Epithelial cell of proximal tubule (primary cell): Measurements from ENCODE around the gene KIRREL3. TPM values are rescaled to one million over a fixed set of nuclear protein-coding genes. Genes with fewer than 3 reads are reported as not detected.

Experiments
- DNase-seq: peaks from one replicate; pipeline ENCODE4 v3.0.0-alpha.2; 2011; ENCODE audit warnings: low read depth
- H3K4me3 ChIP-seq: 2 replicates; pipeline ENCODE4 v1.5.1; 2011; ENCODE audit warnings: low read depth, mild to moderate bottlenecking, low read length
- CTCF ChIP-seq: conservative IDR thresholded peaks from 2 replicates; pipeline ENCODE4 v1.5.1; 2012; ENCODE audit warnings: low read depth, mild to moderate bottlenecking, low read length
- total RNA-seq: library from RNA; depleted of rRNA; stranded (reverse); fragments of >200 nt; gene quantifications from 2 replicates; pipeline ENCODE4 v1.2.3, GENCODE V29; 2015

Gene KIRREL3
- total RNA-seq, 1 donor from 2014 or later: 5.1 TPM

GRCh38 chr11:126477535-126478305 lies 522.9 kb downstream of the KIRREL3 start:
- no peak for TF ChIP-seq CTCF

GRCh38 chr11:126476977-126477376 lies 523.6 kb downstream of the KIRREL3 start:
- no peak for TF ChIP-seq CTCF
- DNase-seq: no peak
- no peak overlapping the region for H3K4me3 ChIP-seq

More at GRCh38 chr11:126477535-126478305, 522.9 kb downstream of the KIRREL3 start:
- peak; percentile 27 for DNase-seq
- no peak overlapping the region for H3K4me3 ChIP-seq

DNA sequence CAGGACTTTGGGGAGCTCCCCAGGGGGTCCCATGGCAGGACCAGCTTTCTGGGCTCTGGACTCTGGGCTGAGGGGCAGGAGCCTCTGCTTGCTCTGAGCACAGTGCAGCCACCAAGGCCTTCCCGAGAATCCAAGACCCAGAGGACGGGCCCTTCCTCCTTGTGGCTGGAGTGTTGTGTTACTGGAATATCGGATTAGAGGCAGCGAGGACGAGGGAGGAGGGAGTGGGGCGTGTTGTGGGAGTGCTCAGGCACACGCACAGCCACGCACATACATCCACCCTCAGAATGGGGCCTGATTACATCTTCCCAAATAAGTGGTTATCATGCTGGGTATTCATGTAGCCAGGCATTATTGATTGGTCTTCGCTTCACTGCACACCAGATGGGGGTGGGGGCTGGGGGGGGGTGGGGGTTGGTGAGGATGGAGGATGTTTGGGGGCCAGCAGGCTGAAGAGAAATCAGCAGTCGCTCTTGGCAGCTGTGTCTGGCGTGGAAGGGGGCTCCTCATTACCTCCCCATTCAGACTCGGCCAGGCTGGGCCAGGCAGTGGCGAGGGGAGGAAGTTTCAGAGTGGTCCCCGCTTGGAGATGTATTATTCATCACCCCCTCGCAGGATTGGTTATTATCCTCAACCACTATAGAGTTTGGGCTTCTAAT lies 524.2 kb downstream of the KIRREL3 start:
- no peak for TF ChIP-seq CTCF
- H3K4me3 ChIP-seq: no peak overlapping the region
- no peak for DNase-seq

DNA sequence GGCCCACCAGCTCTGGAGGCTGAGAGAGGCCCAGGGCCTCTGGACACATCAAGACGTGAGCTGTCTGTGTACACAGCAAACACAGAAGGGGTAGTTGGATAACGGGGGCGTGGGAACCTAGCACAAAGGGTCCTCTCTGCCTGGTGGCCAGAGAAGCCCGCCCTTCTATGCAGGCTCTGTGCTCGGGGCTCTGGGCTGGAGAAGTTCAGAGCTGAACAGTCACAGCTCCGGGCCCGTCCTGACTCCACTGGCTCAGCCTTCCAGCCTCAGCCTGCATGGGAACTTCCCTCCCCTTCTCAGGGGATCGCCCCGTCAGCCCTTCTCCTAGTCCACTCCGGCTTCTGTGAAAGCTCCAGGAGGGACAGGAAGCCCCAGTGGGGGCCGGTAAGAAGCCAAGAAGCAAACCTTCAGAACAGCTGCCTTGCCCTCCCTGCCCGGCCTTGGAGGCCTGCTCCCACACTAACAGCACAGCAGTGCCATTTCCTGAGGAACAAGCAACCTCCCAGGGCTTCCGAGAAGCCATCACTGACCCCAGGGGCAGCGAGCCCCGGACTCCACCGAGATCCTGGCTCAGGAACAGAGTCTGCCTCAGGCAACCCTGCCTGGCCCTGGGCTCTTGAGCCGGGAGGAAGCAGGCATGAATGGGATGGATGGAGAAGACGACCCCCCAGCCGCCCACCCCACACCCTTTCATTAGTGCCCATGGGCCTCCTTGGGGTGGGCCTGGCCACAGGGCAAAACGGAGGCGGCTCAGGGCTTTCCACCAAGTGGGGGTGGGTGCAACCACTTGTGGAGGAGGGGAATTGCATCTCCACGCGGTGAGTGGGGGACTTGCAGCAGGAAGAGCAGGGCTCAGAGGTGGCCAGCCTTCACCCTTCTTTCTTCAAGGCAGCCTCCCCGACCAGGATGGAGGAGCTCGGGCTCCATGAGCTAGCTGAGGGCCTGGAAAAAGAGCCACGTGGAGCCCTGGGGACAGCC lies 525.3 kb downstream of the KIRREL3 start:
- TF ChIP-seq CTCF: no peak
- no peak for DNase-seq

GRCh38 chr11:126474220-126474619 lies 526.4 kb downstream of the KIRREL3 start:
- no peak for TF ChIP-seq CTCF
- no peak overlapping the region for H3K4me3 ChIP-seq
- DNase-seq: no peak

More for the DNA sequence above, 525.3 kb downstream of the KIRREL3 start:
- no peak overlapping the region for H3K4me3 ChIP-seq

DNA sequence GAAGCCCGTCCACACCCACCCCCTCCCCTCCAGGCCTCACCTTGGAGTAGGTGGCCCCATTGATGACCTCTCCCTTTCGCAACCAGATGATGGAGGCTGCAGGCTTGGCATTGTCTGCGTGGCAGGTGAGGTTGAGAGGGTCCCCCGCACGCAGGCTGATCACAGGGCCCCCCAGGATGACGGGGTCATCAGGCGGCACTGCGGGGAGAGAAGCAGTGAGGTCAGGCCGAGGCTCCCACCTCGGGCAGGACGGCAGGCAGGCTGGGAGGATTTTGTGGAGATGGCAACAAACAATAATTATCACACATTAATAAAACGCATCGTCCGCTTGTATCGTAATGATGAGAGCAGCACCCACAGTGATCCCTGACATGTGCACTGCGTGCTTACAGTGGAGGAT lies 527.3 kb downstream of the KIRREL3 start:
- H3K4me3 ChIP-seq: no peak overlapping the region
- DNase-seq: no peak
- no peak for TF ChIP-seq CTCF
